Colon (tissue), 2 donors: ENCODE results near the gene PHF1.

ENCODE experiments used
- FAIRE-seq: peaks from 2 replicates; lab custom pipeline; 2012; peaks lifted over from hg19 to GRCh38; lab: Jason Lieb, UNC
- donor health status: control.
- donor health status: control.

Gene PHF1

GRCh38 chr6:33433001-33433543 lies 22.3 kb downstream of the PHF1 start:
- no peak for FAIRE-seq

GRCh38 chr6:33433544-33434191 lies 22.9 kb downstream of the PHF1 start:
- FAIRE-seq, result no peak

GRCh38 chr6:33434961-33435360 lies 24.1 kb downstream of the PHF1 start:
- no peak for FAIRE-seq

- FAIRE-seq, result no peak
Observed at GRCh38 chr6:33437666-33438065, 26.9 kb downstream of the PHF1 start.

- no peak for FAIRE-seq
Observed at GRCh38 chr6:33438978-33439594, 28.3 kb downstream of the PHF1 start.

GRCh38 chr6:33439956-33440648 lies 29.3 kb downstream of the PHF1 start:
- no peak for FAIRE-seq

GRCh38 chr6:33440649-33441309 lies 30.0 kb downstream of the PHF1 start:
- FAIRE-seq, result no peak

- no peak for FAIRE-seq
Observed at GRCh38 chr6:33441457-33441856, 30.6 kb downstream of the PHF1 start.

- no peak for FAIRE-seq
Observed at GRCh38 chr6:33442283-33442682, 31.5 kb downstream of the PHF1 start.

- FAIRE-seq, result no peak
Observed at GRCh38 chr6:33443025-33443424, 32.2 kb downstream of the PHF1 start.

GRCh38 chr6:33443619-33444504 lies 33.0 kb downstream of the PHF1 start:
- no peak for FAIRE-seq

GRCh38 chr6:33445119-33445603 lies 34.3 kb downstream of the PHF1 start:
- no peak for FAIRE-seq

GRCh38 chr6:33446356-33446755 lies 35.5 kb downstream of the PHF1 start:
- no peak for FAIRE-seq

GRCh38 chr6:33450434-33450833 lies 39.6 kb downstream of the PHF1 start:
- no peak for FAIRE-seq

GRCh38 chr6:33451606-33452005 lies 40.8 kb downstream of the PHF1 start:
- no peak for FAIRE-seq

GRCh38 chr6:33452496-33452895 lies 41.7 kb downstream of the PHF1 start:
- no peak for FAIRE-seq

GRCh38 chr6:33453393-33454008 lies 42.7 kb downstream of the PHF1 start:
- FAIRE-seq, result no peak

- no peak for FAIRE-seq
Observed at GRCh38 chr6:33454009-33454946, 43.5 kb downstream of the PHF1 start, which contains the start of gene ZBTB9. ZBTB9 (plus strand) TSS chr6:33454576; CDS start chr6:33455101, 525 bp downstream.

GRCh38 chr6:33455051-33455450 lies 44.2 kb downstream of the PHF1 start:
- FAIRE-seq, result no peak

- FAIRE-seq, result no peak
Observed at GRCh38 chr6:33456156-33456555, 45.3 kb downstream of the PHF1 start.
